ENCODE measurements around the gene CHRM2.

DNA sequence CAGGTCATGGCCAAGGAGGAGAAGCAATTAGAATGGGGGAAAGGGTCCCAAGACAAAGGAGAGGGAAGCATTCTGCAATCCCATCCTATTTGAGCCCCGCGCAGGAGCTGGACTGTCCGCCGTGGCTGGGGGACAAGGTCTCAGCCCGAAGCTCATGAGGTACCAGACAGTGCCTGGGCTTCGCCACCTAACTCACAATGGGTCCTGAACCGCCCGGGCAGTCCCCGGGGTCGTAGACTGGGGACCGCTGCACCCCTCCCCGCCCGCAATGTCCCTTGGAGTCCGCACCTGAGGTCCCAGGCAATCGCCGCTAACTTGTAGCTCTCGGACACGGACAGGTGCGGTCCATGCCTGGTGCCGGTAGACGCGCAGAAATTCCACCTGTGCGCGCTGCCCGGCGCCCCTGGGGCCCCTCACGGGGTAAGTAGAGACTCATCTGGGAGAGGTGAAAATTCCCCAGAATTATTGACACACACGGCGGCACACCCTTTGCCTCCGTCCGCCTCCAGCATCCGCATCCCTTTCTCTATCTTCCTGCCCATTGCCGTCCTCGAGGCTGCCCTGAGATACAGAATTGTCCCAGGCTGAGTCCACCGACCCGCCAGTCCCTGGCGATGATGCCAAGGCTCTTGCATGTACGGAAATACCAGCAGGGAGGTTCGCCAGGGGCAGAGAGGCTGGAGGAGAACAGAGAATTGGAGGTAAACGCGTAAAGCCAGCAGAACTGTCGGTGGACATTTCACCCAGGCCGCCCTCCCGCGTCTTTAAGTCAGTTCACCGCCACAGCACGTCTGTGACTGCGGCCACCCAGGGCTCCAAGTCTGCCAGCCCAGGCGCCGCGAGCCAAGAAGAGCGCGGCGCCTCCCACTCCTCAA lies 1.8 kb downstream of the CHRM2 start:
- TF ChIP-seq, protein P1, sequence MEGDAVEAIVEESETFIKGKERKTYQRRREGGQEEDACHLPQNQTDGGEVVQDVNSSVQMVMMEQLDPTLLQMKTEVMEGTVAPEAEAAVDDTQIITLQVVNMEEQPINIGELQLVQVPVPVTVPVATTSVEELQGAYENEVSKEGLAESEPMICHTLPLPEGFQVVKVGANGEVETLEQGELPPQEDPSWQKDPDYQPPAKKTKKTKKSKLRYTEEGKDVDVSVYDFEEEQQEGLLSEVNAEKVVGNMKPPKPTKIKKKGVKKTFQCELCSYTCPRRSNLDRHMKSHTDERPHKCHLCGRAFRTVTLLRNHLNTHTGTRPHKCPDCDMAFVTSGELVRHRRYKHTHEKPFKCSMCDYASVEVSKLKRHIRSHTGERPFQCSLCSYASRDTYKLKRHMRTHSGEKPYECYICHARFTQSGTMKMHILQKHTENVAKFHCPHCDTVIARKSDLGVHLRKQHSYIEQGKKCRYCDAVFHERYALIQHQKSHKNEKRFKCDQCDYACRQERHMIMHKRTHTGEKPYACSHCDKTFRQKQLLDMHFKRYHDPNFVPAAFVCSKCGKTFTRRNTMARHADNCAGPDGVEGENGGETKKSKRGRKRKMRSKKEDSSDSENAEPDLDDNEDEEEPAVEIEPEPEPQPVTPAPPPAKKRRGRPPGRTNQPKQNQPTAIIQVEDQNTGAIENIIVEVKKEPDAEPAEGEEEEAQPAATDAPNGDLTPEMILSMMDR (IDR thresholded peaks at IDR 0.05): no peak
- no peak for TF ChIP-seq POLR2AphosphoS5 (IDR thresholded peaks at IDR 0.05)

Data from upper lobe of left lung (tissue), 4 donors.